HepG2 (cell line): ENCODE results near the gene FBF1. TPM values are rescaled to one million over a fixed set of nuclear protein-coding genes. Genes with fewer than 3 reads are reported as not detected.

Experiments used
- ASH2L ChIP-seq: fragments of 300-600, 200-600 bp; sonication (generic); IDR thresholded peaks from 2 replicates; pipeline ENCODE4 v1.7.0; 2017; ENCODE audit warnings: low read depth, mild to moderate bottlenecking, moderate library complexity, mixed read lengths, low read length; ENCODE audit not compliant: insufficient read length
- FOXC1 ChIP-seq: sonication (generic); formaldehyde crosslinking; IDR thresholded peaks from 2 replicates; pipeline ENCODE4 v1.8.0; 2022; ENCODE audit warnings: mild to moderate bottlenecking, missing genetic modification reagents, borderline replicate concordance
- HOXA5 ChIP-seq: sonication (generic); formaldehyde crosslinking; IDR thresholded peaks from 2 replicates; pipeline ENCODE4 v1.4.0; 2020; ENCODE audit warnings: missing genetic modification reagents
- MATR3 ChIP-seq: sonication (generic); formaldehyde crosslinking; IDR thresholded peaks from 2 replicates; pipeline ENCODE4 v1.4.0; 2020; ENCODE audit warnings: missing genetic modification reagents
- MED8 ChIP-seq: sonication (generic); formaldehyde crosslinking; IDR thresholded peaks from 2 replicates; pipeline ENCODE4 v1.8.1; 2023; ENCODE audit warnings: mild to moderate bottlenecking, missing genetic modification reagents; ENCODE audit not compliant: insufficient replicate concordance
- RXRA ChIP-seq: sonication (generic); formaldehyde crosslinking; IDR thresholded peaks from 2 replicates; pipeline ENCODE4 v1.5.1; 2020; ENCODE audit warnings: missing genetic modification reagents
- SMYD3 ChIP-seq: sonication (generic); formaldehyde crosslinking; IDR thresholded peaks from 2 replicates; pipeline ENCODE4 v1.8.1; 2023; ENCODE audit warnings: mild to moderate bottlenecking, missing genetic modification reagents
- YEATS2 ChIP-seq: sonication (generic); formaldehyde crosslinking; IDR thresholded peaks from 2 replicates; pipeline ENCODE4 v1.4.0; 2020; ENCODE audit warnings: missing genetic modification reagents, borderline replicate concordance
- ZFP37 ChIP-seq: sonication (generic); formaldehyde crosslinking; IDR thresholded peaks from 2 replicates; pipeline ENCODE4 v1.4.0; 2020; ENCODE audit warnings: missing genetic modification reagents, borderline replicate concordance
- ZFP82 ChIP-seq: sonication (generic); formaldehyde crosslinking; IDR thresholded peaks from 2 replicates; pipeline ENCODE4 v1.5.1; 2020; ENCODE audit warnings: mild to moderate bottlenecking, missing genetic modification reagents, borderline replicate concordance
- ZNF17 ChIP-seq: sonication (generic); formaldehyde crosslinking; IDR thresholded peaks from 2 replicates; pipeline ENCODE4 v1.5.0; 2020; ENCODE audit warnings: mild to moderate bottlenecking, missing genetic modification reagents
- ZNF274 ChIP-seq: sonication (generic); formaldehyde crosslinking; IDR thresholded peaks from 2 replicates; pipeline ENCODE4 v1.5.1; 2020; ENCODE audit warnings: mild to moderate bottlenecking, missing genetic modification reagents
- ZNF296 ChIP-seq: sonication (generic); formaldehyde crosslinking; conservative IDR thresholded peaks from 2 replicates; pipeline ENCODE4 v1.5.0; 2020; ENCODE audit warnings: mild to moderate bottlenecking, missing genetic modification reagents
- ZNF503 ChIP-seq: sonication (generic); formaldehyde crosslinking; IDR thresholded peaks from 2 replicates; pipeline ENCODE4 v1.4.0; 2020; ENCODE audit warnings: missing genetic modification reagents
- ZNF550 ChIP-seq: sonication (generic); formaldehyde crosslinking; IDR thresholded peaks from 2 replicates; pipeline ENCODE4 v1.4.0; 2020; ENCODE audit warnings: mild to moderate bottlenecking, missing genetic modification reagents, borderline replicate concordance
- ZNF660 ChIP-seq: sonication (generic); formaldehyde crosslinking; IDR thresholded peaks from 2 replicates; pipeline ENCODE4 v1.5.1; 2020; ENCODE audit warnings: mild to moderate bottlenecking, low read depth, missing genetic modification reagents, borderline replicate concordance
- ZSCAN25 ChIP-seq: sonication (generic); formaldehyde crosslinking; IDR thresholded peaks from 2 replicates; pipeline ENCODE4 v1.8.0; 2022; ENCODE audit warnings: mild to moderate bottlenecking, missing genetic modification reagents
- polyA plus RNA-seq, 8 experiments: library from polyadenylated mRNA; depleted of rRNA in 3 of 8; stranded (reverse) in 7 of 8; unstranded in 1 of 8; fragments of >200 nt; fragmentation: Illumina TruSeq in 4 of 8; extraction: Trizol in 4 of 8; gene quantifications; 2 replicates each; pipeline versions ENCODE4 v1.2.1 to v1.2.3, GENCODE V29; 2011 to 2016; ENCODE audit warnings: low read depth in 4 of 8, missing spikeins in 1 of 8, mixed read lengths in 1 of 8; ENCODE audit not compliant: insufficient read depth in 1 of 8
- total RNA-seq, 5 experiments: library from RNA; depleted of rRNA; stranded (reverse); fragments of >200 nt; fragmentation: Illumina TruSeq; extraction: Trizol; gene quantifications; 2 replicates each; pipeline ENCODE4 v1.2.3, GENCODE V29; 2016; ENCODE audit warnings: low read depth in 1 of 5
- TF ChIP-seq, protein P1 (sequence below): sonication (generic); formaldehyde crosslinking; IDR thresholded peaks from 2 replicates; pipeline ENCODE4 v1.5.0; 2020; ENCODE audit warnings: mild to moderate bottlenecking, missing genetic modification reagents
- TF ChIP-seq, protein P2 (sequence below): IDR thresholded peaks from 2 replicates; pipeline ENCODE4 v1.6.1; 2012; ENCODE audit warnings: low read length, improper control_type of control experiment

The FBF1 gene
- total and polyA plus RNA-seq, 2 of the 13 experiments (the other 11 are each of a cell fraction or from before 2014, with no cell fraction given): 2.4 to 8.1 TPM

GRCh38 chr17:75978938-75979704 is 38.3 kb upstream of the FBF1 start, which contains the start of the genes ACOX1 and TEN1 (continued):
- TF ChIP-seq ZNF503 (peak; percentile 77; the same call in 1 of the 2 replicates), ZSCAN25 (CRISPR knock-in tag) (peak; percentile 67; the same call in 1 of the 2 replicates), MED8 (CRISPR knock-in tag) (peak; percentile 55), ASH2L (peak; percentile 62), ZNF17 (CRISPR knock-in tag) (no peak), MATR3 (no peak), ZNF296 (no peak), ZNF660 (no peak), HOXA5 (CRISPR knock-in tag) (0 out of 2 replicates have a peak, but pooled peaks have one; percentile 77), ZNF550 (CRISPR knock-in tag) (no peak), RXRA (CRISPR knock-in tag) (peak; percentile 89), YEATS2 (CRISPR knock-in tag) (0 out of 2 replicates have a peak, but pooled peaks have one; percentile 76), FOXC1 (peak; percentile 84), ZFP82 (CRISPR knock-in tag) (peak; percentile 98), SMYD3 (0 out of 2 replicates have a peak, but pooled peaks have one; percentile 62), ZFP37 (0 out of 2 replicates have a peak, but pooled peaks have one; percentile 53), ZNF274 (no peak)
- TF ChIP-seq, protein P1, sequence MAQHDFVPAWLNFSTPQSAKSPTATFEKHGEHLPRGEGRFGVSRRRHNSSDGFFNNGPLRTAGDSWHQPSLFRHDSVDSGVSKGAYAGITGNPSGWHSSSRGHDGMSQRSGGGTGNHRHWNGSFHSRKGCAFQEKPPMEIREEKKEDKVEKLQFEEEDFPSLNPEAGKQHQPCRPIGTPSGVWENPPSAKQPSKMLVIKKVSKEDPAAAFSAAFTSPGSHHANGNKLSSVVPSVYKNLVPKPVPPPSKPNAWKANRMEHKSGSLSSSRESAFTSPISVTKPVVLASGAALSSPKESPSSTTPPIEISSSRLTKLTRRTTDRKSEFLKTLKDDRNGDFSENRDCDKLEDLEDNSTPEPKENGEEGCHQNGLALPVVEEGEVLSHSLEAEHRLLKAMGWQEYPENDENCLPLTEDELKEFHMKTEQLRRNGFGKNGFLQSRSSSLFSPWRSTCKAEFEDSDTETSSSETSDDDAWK: no peak
- TF ChIP-seq, protein P2, sequence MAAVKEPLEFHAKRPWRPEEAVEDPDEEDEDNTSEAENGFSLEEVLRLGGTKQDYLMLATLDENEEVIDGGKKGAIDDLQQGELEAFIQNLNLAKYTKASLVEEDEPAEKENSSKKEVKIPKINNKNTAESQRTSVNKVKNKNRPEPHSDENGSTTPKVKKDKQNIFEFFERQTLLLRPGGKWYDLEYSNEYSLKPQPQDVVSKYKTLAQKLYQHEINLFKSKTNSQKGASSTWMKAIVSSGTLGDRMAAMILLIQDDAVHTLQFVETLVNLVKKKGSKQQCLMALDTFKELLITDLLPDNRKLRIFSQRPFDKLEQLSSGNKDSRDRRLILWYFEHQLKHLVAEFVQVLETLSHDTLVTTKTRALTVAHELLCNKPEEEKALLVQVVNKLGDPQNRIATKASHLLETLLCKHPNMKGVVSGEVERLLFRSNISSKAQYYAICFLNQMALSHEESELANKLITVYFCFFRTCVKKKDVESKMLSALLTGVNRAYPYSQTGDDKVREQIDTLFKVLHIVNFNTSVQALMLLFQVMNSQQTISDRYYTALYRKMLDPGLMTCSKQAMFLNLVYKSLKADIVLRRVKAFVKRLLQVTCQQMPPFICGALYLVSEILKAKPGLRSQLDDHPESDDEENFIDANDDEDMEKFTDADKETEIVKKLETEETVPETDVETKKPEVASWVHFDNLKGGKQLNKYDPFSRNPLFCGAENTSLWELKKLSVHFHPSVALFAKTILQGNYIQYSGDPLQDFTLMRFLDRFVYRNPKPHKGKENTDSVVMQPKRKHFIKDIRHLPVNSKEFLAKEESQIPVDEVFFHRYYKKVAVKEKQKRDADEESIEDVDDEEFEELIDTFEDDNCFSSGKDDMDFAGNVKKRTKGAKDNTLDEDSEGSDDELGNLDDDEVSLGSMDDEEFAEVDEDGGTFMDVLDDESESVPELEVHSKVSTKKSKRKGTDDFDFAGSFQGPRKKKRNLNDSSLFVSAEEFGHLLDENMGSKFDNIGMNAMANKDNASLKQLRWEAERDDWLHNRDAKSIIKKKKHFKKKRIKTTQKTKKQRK: no peak
